ENCODE data around the gene HMOX2. TPM values are rescaled to one million over a fixed set of nuclear protein-coding genes. Genes with fewer than 3 reads are reported as not detected.

The HMOX2 gene
- polyA plus RNA-seq, 1 donor (not counting 4 experiments of a cell fraction or from before 2014, with no cell fraction given), result 167 TPM

- peaks cover 3% of the 10 kb centered on the region for H3K9me3 ChIP-seq (ENCODE audit: control insufficient read depth, low read depth, low read length)
- no peaks in the 10 kb centered on the region for H4K20me1 ChIP-seq (ENCODE audit: control insufficient read depth, extremely low read depth, insufficient read depth, low read length)
- TF ChIP-seq EZH2 (IDR thresholded peaks at IDR 0.05; ENCODE audit: low read length) (no peak), CTCF (optimal IDR thresholded peaks at IDR 0.05 in 1 of 3, IDR thresholded peaks at IDR 0.05 in 1 of 3, conservative IDR thresholded peaks at IDR 0.05 in 1 of 3; ENCODE audit: extremely low read depth in 1 of 3, insufficient read depth in 2 of 3, low read length in 3 of 3) (peak in 1 of 3 experiments; percentile 12)
- no peaks in the 10 kb centered on the region for H3K9me1 ChIP-seq (ENCODE audit: control insufficient read depth, extremely low read depth, insufficient read depth, low read length)
- dilution Hi-C loops (cut with MboI; ENCODE audit: extremely low pct_ligation_motif_present, low sequenced_read_pairs), result no loop called here
- H3K4me3 ChIP-seq (ENCODE audit: control insufficient read depth in 2 of 3, extremely low read depth in 1 of 3, insufficient read depth in 2 of 3, low read depth in 1 of 3, low read length in 3 of 3), result peak within 1 kb of the TSS; percentile 76 to 84 (median 83)
- H2AFZ ChIP-seq (ENCODE audit: control insufficient read depth, low read length), result peak within 1 kb of the TSS; percentile 72
- H3K79me2 ChIP-seq (ENCODE audit: control insufficient read depth, insufficient read depth, low read length), result peaks cover 37% of the 10 kb centered on the region
- peak within 1 kb of the TSS; percentile 96 for H3K4me2 ChIP-seq (ENCODE audit: control insufficient read depth, extremely low read depth, insufficient read depth, low read depth, low read length)
- peaks cover 17% of the 10 kb centered on the region for H3K4me1 ChIP-seq (ENCODE audit: control insufficient read depth, extremely low read depth, insufficient read depth, low read length)
- peak within 1 kb of the TSS; percentile 70 for H3K27ac ChIP-seq (ENCODE audit: control insufficient read depth, insufficient read depth, low read length)
- H3K36me3 ChIP-seq (ENCODE audit: control insufficient read depth in 2 of 2, extremely low read depth in 1 of 2, insufficient read depth in 2 of 2, low read length in 2 of 2), result peaks cover 3 to 11% of the 10 kb centered on the region in 2 experiments
- DNase-seq (ENCODE audit: low read depth, low spot score), result peak; percentile 66
- H3K9ac ChIP-seq (ENCODE audit: control insufficient read depth, extremely low read depth, insufficient read depth, low read length), result peak within 1 kb of the TSS; percentile 78
- peak; percentile 89 for FAIRE-seq
- no peaks in the 10 kb centered on the region for H3K27me3 ChIP-seq (ENCODE audit: control insufficient read depth, extremely low read depth, insufficient read depth, low read length)
These were observed 62.4 kb downstream of the HMOX2 start, which contains the start of gene CDIP1 for GRCh38 chr16:4538350-4539235. Gene CDIP1 (minus strand): TSS chr16:4538773. CDS start chr16:4514130, 24,643 bp downstream.

GRCh38 chr16:4539716-4540284, 63.6 kb downstream of the HMOX2 start:
- no peak overlapping the region for H3K27ac ChIP-seq (ENCODE audit: control insufficient read depth, insufficient read depth, low read length)
- H3K4me3 ChIP-seq (ENCODE audit: control insufficient read depth in 2 of 3, extremely low read depth in 1 of 3, insufficient read depth in 2 of 3, low read depth in 1 of 3, low read length in 3 of 3), result no peak overlapping the region
- no peak for TF ChIP-seq EZH2 (IDR thresholded peaks at IDR 0.05; ENCODE audit: low read length)
- no peak for TF ChIP-seq CTCF (optimal IDR thresholded peaks at IDR 0.05 in 1 of 3, IDR thresholded peaks at IDR 0.05 in 1 of 3, conservative IDR thresholded peaks at IDR 0.05 in 1 of 3; ENCODE audit: extremely low read depth in 1 of 3, insufficient read depth in 2 of 3, low read length in 3 of 3)
- H3K9me3 ChIP-seq (ENCODE audit: control insufficient read depth, low read depth, low read length), result peaks cover 3% of the 10 kb centered on the region
- H3K9me1 ChIP-seq (ENCODE audit: control insufficient read depth, extremely low read depth, insufficient read depth, low read length), result no peaks in the 10 kb centered on the region
- no peak overlapping the region for H3K9ac ChIP-seq (ENCODE audit: control insufficient read depth, extremely low read depth, insufficient read depth, low read length)
- H3K79me2 ChIP-seq (ENCODE audit: control insufficient read depth, insufficient read depth, low read length), result peaks cover 28% of the 10 kb centered on the region
- H3K27me3 ChIP-seq (ENCODE audit: control insufficient read depth, extremely low read depth, insufficient read depth, low read length), result no peaks in the 10 kb centered on the region
- DNase-seq (ENCODE audit: low read depth, low spot score), result no peak
- H3K4me1 ChIP-seq (ENCODE audit: control insufficient read depth, extremely low read depth, insufficient read depth, low read length), result peaks cover 17% of the 10 kb centered on the region
- H3K36me3 ChIP-seq (ENCODE audit: control insufficient read depth in 2 of 2, extremely low read depth in 1 of 2, insufficient read depth in 2 of 2, low read length in 2 of 2), result peaks cover 3 to 6% of the 10 kb centered on the region in 2 experiments
- no peak for FAIRE-seq
- H3K4me2 ChIP-seq (ENCODE audit: control insufficient read depth, extremely low read depth, insufficient read depth, low read depth, low read length), result no peak overlapping the region
- dilution Hi-C loops (cut with MboI; ENCODE audit: extremely low pct_ligation_motif_present, low sequenced_read_pairs), result no loop called here
- H4K20me1 ChIP-seq (ENCODE audit: control insufficient read depth, extremely low read depth, insufficient read depth, low read length), result no peaks in the 10 kb centered on the region
- no peak overlapping the region for H2AFZ ChIP-seq (ENCODE audit: control insufficient read depth, low read length)
